ENCODE measurements around the gene CAMK4. TPM values are rescaled to one million over a fixed set of nuclear protein-coding genes. Genes with fewer than 3 reads are reported as not detected.

The CAMK4 gene
- total and polyA plus RNA-seq, 2 of the 8 experiments (the other 6 are each of a cell fraction or from before 2014, with no cell fraction given), result 1.8 to 8.3 TPM

DNA sequence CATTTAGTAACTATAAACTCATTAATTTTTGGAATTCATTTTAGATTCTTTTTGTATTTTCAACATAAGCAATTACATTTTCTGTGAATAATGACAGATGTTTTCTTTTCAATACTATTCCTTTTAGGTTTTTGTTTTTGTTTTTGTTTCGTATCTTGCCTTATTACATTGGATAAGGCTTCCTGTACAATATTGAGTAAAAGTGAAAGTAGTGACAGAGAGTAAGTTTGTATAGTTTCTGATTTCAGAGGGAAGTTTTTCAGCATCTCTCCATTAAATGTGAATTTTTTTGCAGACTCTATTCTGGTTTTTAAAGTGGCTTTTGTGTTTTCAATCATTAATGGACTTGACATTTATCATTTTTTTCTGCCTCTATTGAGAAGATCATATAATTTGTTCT is 12.8 kb upstream of the CAMK4 start:
- no peak overlapping the region for H3K14ac ChIP-seq (ENCODE audit: insufficient read length)
- H2AFZ ChIP-seq (ENCODE audit: low read length), result no peak overlapping the region
- H3K79me1 ChIP-seq (ENCODE audit: low read depth, low read length), result no peaks in the 10 kb centered on the region
- H3K9me3 ChIP-seq (ENCODE audit: insufficient read depth in 2 of 2, low read depth in 1 of 2, low read length in 1 of 2), result no peaks in the 10 kb centered on the region
- H3K23me2 ChIP-seq (ENCODE audit: low read depth, low read length), result no peaks in the 10 kb centered on the region
- H4K8ac ChIP-seq (ENCODE audit: extremely low read depth, insufficient read depth, low read length), result no peak overlapping the region
- H3K4me2 ChIP-seq (ENCODE audit: insufficient read depth in 1 of 2, low read depth in 2 of 2, low read length in 2 of 2), result no peak overlapping the region
- ChIA-PET POLR2A (ENCODE audit: partially characterized antibody) (interaction anchor here (2.6 kb wide), 1 partner anchor 12 kb away, joined by 12 read pairs; the partner anchor contains the start of gene CAMK4), CTCF (ENCODE audit: partially characterized antibody) (interaction anchor here (1.1 to 1.2 kb wide), 2 partner anchors 12 to 250 kb away, joined by 3 to 4 read pairs; no protein-coding TSS in a partner anchor)
- H3K27ac ChIP-seq (ENCODE audit: low read depth, low read length), result no peak overlapping the region
- no peak overlapping the region for H3K23ac ChIP-seq (ENCODE audit: insufficient read length)
- H3K9ac ChIP-seq (replicated peaks in 1 of 4; ENCODE audit: extremely low read depth in 1 of 4, low read depth in 3 of 4, low read length in 3 of 4), result no peak overlapping the region
- peaks cover 0 to 6% (median 3%) of the 10 kb centered on the region in 4 experiments; a peak in 4 of 7 replicates for H3K4me1 ChIP-seq (replicated peaks in 1 of 4; ENCODE audit: control insufficient read depth in 3 of 4, insufficient read depth in 4 of 4, low read length in 3 of 4)
- no peak overlapping the region for H2BK20ac ChIP-seq (ENCODE audit: low read length)
- no peak overlapping the region for H3K56ac ChIP-seq (replicated peaks; ENCODE audit: insufficient read length, low read depth, low read length)
- no peak overlapping the region for H3K4me3 ChIP-seq (ENCODE audit: extremely low read depth in 1 of 4, insufficient read depth in 2 of 4, low read depth in 3 of 4, low read length in 4 of 4)
- H3K18ac ChIP-seq (ENCODE audit: extremely low read depth, low read length), result no peak overlapping the region
- WGBS, 2 experiments (ENCODE audit: extremely low coverage in 1 of 2, insufficient coverage in 1 of 2, insufficient read length in 1 of 2, insufficient replicate concordance in 2 of 2, low coverage in 1 of 2, low lambda C conversion rate in 2 of 2, missing lambda C conversion rate in 1 of 2), result 91% methylated on average over 1 of the region's 1 CpG; no CpG with 5 or more reads in 1 of the 2 experiments
- no peaks in the 10 kb centered on the region for H4K20me1 ChIP-seq (replicated peaks in 1 of 2; ENCODE audit: control insufficient read depth in 1 of 2, insufficient read depth in 2 of 2, low read length in 2 of 2)
- no peak overlapping the region for H2BK12ac ChIP-seq (ENCODE audit: low read depth, low read length)
- H2AK5ac ChIP-seq (ENCODE audit: low read depth, low read length), result no peak overlapping the region
- no peak for DNase-seq (ENCODE audit: low read depth in 1 of 2, low spot score in 2 of 2)
- H3K4ac ChIP-seq (replicated peaks; ENCODE audit: insufficient read length, low read depth, low read length), result no peak overlapping the region
- no peak overlapping the region for H2BK15ac ChIP-seq (ENCODE audit: low read length)
- no peak overlapping the region for H2BK120ac ChIP-seq (replicated peaks; ENCODE audit: low read depth, low read length)
- no peak overlapping the region for H4K5ac ChIP-seq (ENCODE audit: insufficient read length, low read depth, low read length)
- no peak overlapping the region for H4K91ac ChIP-seq (replicated peaks; ENCODE audit: insufficient read length, low read length)
- H3K79me2 ChIP-seq (ENCODE audit: control insufficient read depth in 1 of 2, insufficient read depth in 2 of 2, low read length in 2 of 2), result no peaks in the 10 kb centered on the region
- no peaks in the 10 kb centered on the region for H3K36me3 ChIP-seq (ENCODE audit: control insufficient read depth in 2 of 4, insufficient read depth in 4 of 4, low read length in 3 of 4)
- no peaks in the 10 kb centered on the region for H3K27me3 ChIP-seq (replicated peaks in 1 of 4; ENCODE audit: control insufficient read depth in 3 of 4, extremely low read depth in 1 of 4, insufficient read depth in 3 of 4, low read length in 3 of 4)
- FAIRE-seq, result no peak
- no peak overlapping the region for H2BK5ac ChIP-seq (ENCODE audit: low read depth, low read length)
- TF ChIP-seq EP300 (IDR thresholded peaks at IDR 0.05; ENCODE audit: borderline replicate concordance in 1 of 2, low read depth in 2 of 2, low read length in 2 of 2) (no peak), FOSL1 (IDR thresholded peaks at IDR 0.05; ENCODE audit: insufficient read depth, low read depth, low read length) (no peak), HDAC6 (IDR thresholded peaks at IDR 0.05; ENCODE audit: low read depth, low read length) (no peak), ZNF274 (IDR thresholded peaks at IDR 0.05; ENCODE audit: borderline replicate concordance, extremely low read depth, low read length) (no peak), SRF (IDR thresholded peaks at IDR 0.05; ENCODE audit: low read depth, low read length) (no peak), ASH2L (IDR thresholded peaks at IDR 0.05; ENCODE audit: low read length) (no peak), CHD2 (IDR thresholded peaks at IDR 0.05; ENCODE audit: low read length) (no peak), KDM5A (IDR thresholded peaks at IDR 0.05; ENCODE audit: low read length) (no peak), TCF12 (IDR thresholded peaks at IDR 0.05; ENCODE audit: low read depth, low read length) (no peak), EZH2 (IDR thresholded peaks at IDR 0.05; ENCODE audit: low read depth, low read length, severe bottlenecking) (no peak), RAD21 (IDR thresholded peaks at IDR 0.05 in 1 of 2, conservative IDR thresholded peaks at IDR 0.05 in 1 of 2; ENCODE audit: low read depth in 2 of 2, low read length in 2 of 2) (no peak), TBP (IDR thresholded peaks at IDR 0.05; ENCODE audit: low read depth, low read length) (no peak), CREB1 (IDR thresholded peaks at IDR 0.05) (no peak), CBX8 (IDR thresholded peaks at IDR 0.05; ENCODE audit: borderline replicate concordance, low read depth, low read length) (no peak)

Measured in H1 (cell line).